MCF 10A (cell line): Measurements from ENCODE around the gene RAP1GAP. TPM values are rescaled to one million over a fixed set of nuclear protein-coding genes. Genes with fewer than 3 reads are reported as not detected.

Experiments
- BruUV-seq: library from RNA; stranded (reverse); fragments of 400-500 nt; replicated peaks from 2 replicates; lab custom pipeline; 2021; lab: Mats Ljungman, UMichigan
- CTCF ChIA-PET: fragments of 300-600 bp; sonication (Branson Sonifier 250); formaldehyde crosslinking; extraction: SDS; loops from one replicate; lab custom pipeline; 2021; ENCODE audit warnings: antibody characterized with exemption, inconsistent platforms; lab: Yijun Ruan, JAX
- POLR2A ChIA-PET: fragments of 300-600, 350-650 bp; sonication (Branson Sonifier 250); formaldehyde crosslinking; extraction: SDS; loops from one replicate; lab custom pipeline; 2020; ENCODE audit warnings: antibody characterized with exemption, inconsistent platforms; lab: Yijun Ruan, JAX
- DNase-seq: peaks from one replicate; pipeline ENCODE4 v3.0.0-alpha.2; 2018; ENCODE audit not compliant: unreplicated experiment
- H3K27ac Mint-ChIP-seq: one replicate; pipeline ENCODE4 v1.8.0; 2022; ENCODE audit warnings: mild to moderate bottlenecking, low read depth, mixed read lengths; ENCODE audit not compliant: unreplicated experiment
- H3K27me3 Mint-ChIP-seq: one replicate; pipeline ENCODE4 v1.8.0; 2022; ENCODE audit warnings: mixed read lengths; ENCODE audit not compliant: insufficient read depth, unreplicated experiment
- H3K36me3 Mint-ChIP-seq: one replicate; pipeline ENCODE4 v1.8.0; 2022; ENCODE audit warnings: mild to moderate bottlenecking, moderate library complexity, mixed read lengths; ENCODE audit not compliant: insufficient read depth, unreplicated experiment
- H3K4me1 Mint-ChIP-seq: one replicate; pipeline ENCODE4 v1.8.0; 2022; ENCODE audit warnings: mixed read lengths; ENCODE audit not compliant: insufficient read depth, unreplicated experiment
- H3K4me3 Mint-ChIP-seq: one replicate; pipeline ENCODE4 v1.8.0; 2022; ENCODE audit warnings: mild to moderate bottlenecking, moderate library complexity, mixed read lengths; ENCODE audit not compliant: unreplicated experiment
- H3K9me3 Mint-ChIP-seq: one replicate; pipeline ENCODE4 v1.8.0; 2022; ENCODE audit warnings: mixed read lengths; ENCODE audit not compliant: unreplicated experiment
- intact Hi-C: fragments of 100-400 bp; cut with micrococcal nuclease; formaldehyde crosslinking; loops from 2 replicates; pipeline ENCODE4 v1.14.1; 2022
- total RNA-seq: library from RNA; stranded (reverse); gene quantifications from 2 replicates; pipeline ENCODE4 v1.2.3, GENCODE V29; 2022
- TF ChIP-seq, protein P1 (sequence below): fragments of 200-600 bp; IDR thresholded peaks from one replicate; pipeline ENCODE4 v1.8.0; 2022; ENCODE audit warnings: antibody characterized with exemption, mild to moderate bottlenecking; ENCODE audit not compliant: unreplicated experiment

Gene RAP1GAP
- total RNA-seq, 1 experiment from 2014 or later = not detected

DNA sequence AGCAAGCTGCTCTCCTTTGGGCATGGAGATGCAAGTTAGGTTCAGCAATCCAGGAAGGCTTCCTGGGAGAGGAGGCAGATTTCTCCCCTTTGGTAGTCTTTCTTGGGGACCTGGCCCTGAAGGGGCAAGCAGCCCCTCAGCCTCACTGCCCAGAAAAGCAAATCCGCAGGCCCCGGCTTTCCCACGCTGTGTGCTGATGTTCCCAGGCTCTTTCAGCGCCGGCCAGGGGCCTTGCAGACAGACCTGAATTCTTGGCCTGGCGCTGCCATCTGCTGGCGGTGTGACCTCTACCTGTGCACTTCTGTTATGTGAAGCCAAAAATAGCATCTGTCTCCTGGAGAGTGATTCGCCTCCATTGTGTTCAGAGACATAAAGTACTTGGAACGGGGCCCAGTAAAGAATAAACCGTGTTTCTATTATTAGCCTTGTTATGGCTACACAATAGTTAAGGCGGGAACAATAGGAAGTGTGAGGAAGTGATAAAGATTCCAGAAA, 95.1 kb downstream of the RAP1GAP start:
- no peak overlapping the region for H3K4me3 Mint-ChIP-seq
- DNase-seq = peak; percentile 87
- no peaks in the 10 kb centered on the region for H3K27me3 Mint-ChIP-seq
- ChIA-PET POLR2A (no interaction called here), CTCF (interaction anchor here (0.7 to 4.1 kb wide), 7 partner anchors 18 to 341 kb away, joined by 3 to 32 read pairs (median 5); no protein-coding TSS in a partner anchor)
- no peaks in the 10 kb centered on the region for H3K36me3 Mint-ChIP-seq
- intact Hi-C loops = loop anchor here (2.0 kb wide), 1 partner anchor 205 kb away; no protein-coding TSS in a partner anchor
- BruUV-seq = no TSS peak
- TF ChIP-seq, protein P1, sequence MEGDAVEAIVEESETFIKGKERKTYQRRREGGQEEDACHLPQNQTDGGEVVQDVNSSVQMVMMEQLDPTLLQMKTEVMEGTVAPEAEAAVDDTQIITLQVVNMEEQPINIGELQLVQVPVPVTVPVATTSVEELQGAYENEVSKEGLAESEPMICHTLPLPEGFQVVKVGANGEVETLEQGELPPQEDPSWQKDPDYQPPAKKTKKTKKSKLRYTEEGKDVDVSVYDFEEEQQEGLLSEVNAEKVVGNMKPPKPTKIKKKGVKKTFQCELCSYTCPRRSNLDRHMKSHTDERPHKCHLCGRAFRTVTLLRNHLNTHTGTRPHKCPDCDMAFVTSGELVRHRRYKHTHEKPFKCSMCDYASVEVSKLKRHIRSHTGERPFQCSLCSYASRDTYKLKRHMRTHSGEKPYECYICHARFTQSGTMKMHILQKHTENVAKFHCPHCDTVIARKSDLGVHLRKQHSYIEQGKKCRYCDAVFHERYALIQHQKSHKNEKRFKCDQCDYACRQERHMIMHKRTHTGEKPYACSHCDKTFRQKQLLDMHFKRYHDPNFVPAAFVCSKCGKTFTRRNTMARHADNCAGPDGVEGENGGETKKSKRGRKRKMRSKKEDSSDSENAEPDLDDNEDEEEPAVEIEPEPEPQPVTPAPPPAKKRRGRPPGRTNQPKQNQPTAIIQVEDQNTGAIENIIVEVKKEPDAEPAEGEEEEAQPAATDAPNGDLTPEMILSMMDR = peak; percentile 30
- H3K4me1 Mint-ChIP-seq = no peaks in the 10 kb centered on the region
- H3K27ac Mint-ChIP-seq = no peak overlapping the region
- no peaks in the 10 kb centered on the region for H3K9me3 Mint-ChIP-seq

DNA sequence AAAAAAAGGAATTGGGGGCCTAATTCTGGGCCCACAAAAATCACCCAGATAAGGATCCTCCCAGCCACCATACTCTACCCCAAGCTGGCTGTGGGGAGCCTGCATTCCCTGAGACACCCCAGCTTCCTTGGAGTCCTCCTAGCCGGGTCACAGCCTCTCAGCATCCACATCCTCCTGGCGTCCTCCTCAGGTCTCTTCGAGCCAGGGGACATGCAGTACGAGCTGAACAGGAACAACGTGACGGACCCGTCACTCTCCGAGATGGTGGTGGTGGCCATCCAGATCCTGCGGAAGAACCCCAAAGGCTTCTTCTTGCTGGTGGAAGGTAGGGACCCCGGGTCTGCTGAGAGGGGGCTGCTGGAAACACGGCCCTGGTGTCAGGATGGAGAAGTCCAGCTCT, 95.7 kb downstream of the RAP1GAP start:
- Mint-ChIP-seq H3K4me1 (no peaks in the 10 kb centered on the region), H3K36me3 (no peaks in the 10 kb centered on the region), H3K27ac (no peak overlapping the region), H3K4me3 (no peak overlapping the region), H3K9me3 (no peaks in the 10 kb centered on the region), H3K27me3 (no peaks in the 10 kb centered on the region)
- no TSS peak for BruUV-seq
- POLR2A ChIA-PET = no interaction called here
- CTCF ChIA-PET = interaction anchor here (0.6 to 4.1 kb wide), 9 partner anchors 19 to 341 kb away, joined by 3 to 32 read pairs (median 3); no protein-coding TSS in a partner anchor
- no peak for DNase-seq
- intact Hi-C loops = no loop called here
- TF ChIP-seq, protein P1 = no peak

DNA sequence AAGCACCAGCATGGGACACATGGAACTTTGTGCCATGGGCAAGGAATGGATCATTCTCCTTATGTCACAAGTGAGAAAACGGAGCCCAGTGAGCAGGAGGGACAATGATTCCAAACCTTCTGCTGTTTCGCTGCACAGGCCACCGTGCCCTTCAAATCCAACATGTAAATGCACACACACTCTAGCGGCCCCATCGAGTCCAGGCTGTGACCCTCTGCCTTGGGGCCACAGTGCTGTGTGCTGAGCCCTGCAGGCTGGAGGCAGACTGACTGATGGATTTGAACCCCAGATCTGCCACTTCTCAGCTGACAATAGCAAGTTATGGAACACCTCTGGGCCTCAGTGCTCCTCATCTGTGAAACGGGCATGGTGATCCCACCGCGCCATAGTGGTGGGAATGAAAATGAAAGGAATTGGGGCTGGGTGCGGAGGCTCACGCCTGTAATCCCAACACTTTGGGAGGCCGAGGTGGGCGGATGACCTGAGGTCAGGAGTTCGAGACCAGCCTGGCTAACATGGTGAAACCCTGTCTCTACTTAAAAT, 96.4 kb downstream of the RAP1GAP start:
- H3K4me1 Mint-ChIP-seq = no peaks in the 10 kb centered on the region
- POLR2A ChIA-PET = no interaction called here
- H3K9me3 Mint-ChIP-seq = no peaks in the 10 kb centered on the region
- no peak overlapping the region for H3K27ac Mint-ChIP-seq
- H3K27me3 Mint-ChIP-seq = no peaks in the 10 kb centered on the region
- intact Hi-C loops = no loop called here
- BruUV-seq = no TSS peak
- CTCF ChIA-PET = interaction anchor here (0.6 to 4.1 kb wide), 7 partner anchors 29 to 341 kb away, joined by 3 to 32 read pairs (median 4); no protein-coding TSS in a partner anchor
- H3K36me3 Mint-ChIP-seq = no peaks in the 10 kb centered on the region
- H3K4me3 Mint-ChIP-seq = no peak overlapping the region
- TF ChIP-seq, protein P1 = no peak
- no peak for DNase-seq

DNA sequence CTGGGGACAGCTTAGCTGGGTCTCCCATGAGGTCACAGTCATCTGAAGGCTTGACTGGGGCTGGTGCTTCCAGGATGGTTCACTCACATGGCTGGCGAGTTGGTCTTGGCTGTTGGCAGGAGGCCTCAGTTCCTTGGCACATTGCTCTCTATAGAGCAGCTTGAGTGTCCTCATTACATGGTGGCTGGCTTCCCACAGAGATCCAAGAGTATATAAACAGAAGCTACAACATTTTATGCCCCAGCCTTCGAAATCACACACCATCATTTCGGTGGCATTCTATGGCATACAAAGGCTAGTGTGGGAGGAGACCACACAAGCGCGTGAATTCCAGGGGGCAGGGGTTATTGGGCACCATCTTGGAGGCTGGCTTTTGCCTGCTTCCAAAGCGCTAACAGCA, 96.9 kb downstream of the RAP1GAP start:
- intact Hi-C loops = no loop called here

More for the DNA sequence above, 96.9 kb downstream of the RAP1GAP start:
- H3K4me3 Mint-ChIP-seq = no peak overlapping the region
- H3K36me3 Mint-ChIP-seq = no peaks in the 10 kb centered on the region
- TF ChIP-seq, protein P1 = no peak
- no peaks in the 10 kb centered on the region for H3K27me3 Mint-ChIP-seq
- BruUV-seq = no TSS peak
- no peak for DNase-seq
- no peaks in the 10 kb centered on the region for H3K9me3 Mint-ChIP-seq
- H3K27ac Mint-ChIP-seq = no peak overlapping the region
- CTCF ChIA-PET = interaction anchor here (0.8 to 4.1 kb wide), 3 partner anchors 60 to 341 kb away, joined by 4 to 32 read pairs (median 5); no protein-coding TSS in a partner anchor
- no peaks in the 10 kb centered on the region for H3K4me1 Mint-ChIP-seq
- POLR2A ChIA-PET = no interaction called here
